PFSK-1 (cell line): ENCODE data around the gene FKBP2.

Source experiments
- POLR2AphosphoS5 ChIP-seq: IDR thresholded peaks from 2 replicates; pipeline ENCODE4 v1.6.1; 2012; ENCODE audit warnings: low read depth, mild to moderate bottlenecking, control low read depth, low read length, moderate library complexity
- SIN3A ChIP-seq: IDR thresholded peaks from 2 replicates; pipeline ENCODE4 v1.6.1; 2012; ENCODE audit warnings: mild to moderate bottlenecking, low read length, moderate library complexity, borderline replicate concordance; ENCODE audit not compliant: insufficient read depth
- TF ChIP-seq, protein P1 (sequence below), 2 experiments: IDR thresholded peaks; 2 replicates each; pipeline versions ENCODE4 v1.6.1 to v1.8.0; 2011 to 2012; ENCODE audit warnings: low read depth in 2 of 2, low read length in 2 of 2, control low read depth in 1 of 2, inconsistent platforms in 1 of 2, mild to moderate bottlenecking in 1 of 2, moderate library complexity in 1 of 2; ENCODE audit not compliant: insufficient read depth in 1 of 2

DNA sequence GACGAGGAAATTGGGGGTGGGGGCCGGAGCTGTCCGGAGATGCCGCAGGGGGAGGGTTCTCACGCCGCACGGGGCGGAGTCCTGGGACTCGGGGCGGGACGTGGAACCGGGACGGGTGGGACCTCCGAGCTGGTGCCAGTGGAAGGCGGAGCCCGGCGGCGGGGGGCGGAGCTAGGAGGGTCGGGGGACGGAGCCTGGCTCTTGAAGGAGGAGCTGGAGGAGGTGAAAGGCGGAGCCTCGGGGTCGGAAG lies 271 bp downstream of the FKBP2 start:
- TF ChIP-seq POLR2AphosphoS5, result no peak
- TF ChIP-seq SIN3A, result no peak
- TF ChIP-seq, protein P1, sequence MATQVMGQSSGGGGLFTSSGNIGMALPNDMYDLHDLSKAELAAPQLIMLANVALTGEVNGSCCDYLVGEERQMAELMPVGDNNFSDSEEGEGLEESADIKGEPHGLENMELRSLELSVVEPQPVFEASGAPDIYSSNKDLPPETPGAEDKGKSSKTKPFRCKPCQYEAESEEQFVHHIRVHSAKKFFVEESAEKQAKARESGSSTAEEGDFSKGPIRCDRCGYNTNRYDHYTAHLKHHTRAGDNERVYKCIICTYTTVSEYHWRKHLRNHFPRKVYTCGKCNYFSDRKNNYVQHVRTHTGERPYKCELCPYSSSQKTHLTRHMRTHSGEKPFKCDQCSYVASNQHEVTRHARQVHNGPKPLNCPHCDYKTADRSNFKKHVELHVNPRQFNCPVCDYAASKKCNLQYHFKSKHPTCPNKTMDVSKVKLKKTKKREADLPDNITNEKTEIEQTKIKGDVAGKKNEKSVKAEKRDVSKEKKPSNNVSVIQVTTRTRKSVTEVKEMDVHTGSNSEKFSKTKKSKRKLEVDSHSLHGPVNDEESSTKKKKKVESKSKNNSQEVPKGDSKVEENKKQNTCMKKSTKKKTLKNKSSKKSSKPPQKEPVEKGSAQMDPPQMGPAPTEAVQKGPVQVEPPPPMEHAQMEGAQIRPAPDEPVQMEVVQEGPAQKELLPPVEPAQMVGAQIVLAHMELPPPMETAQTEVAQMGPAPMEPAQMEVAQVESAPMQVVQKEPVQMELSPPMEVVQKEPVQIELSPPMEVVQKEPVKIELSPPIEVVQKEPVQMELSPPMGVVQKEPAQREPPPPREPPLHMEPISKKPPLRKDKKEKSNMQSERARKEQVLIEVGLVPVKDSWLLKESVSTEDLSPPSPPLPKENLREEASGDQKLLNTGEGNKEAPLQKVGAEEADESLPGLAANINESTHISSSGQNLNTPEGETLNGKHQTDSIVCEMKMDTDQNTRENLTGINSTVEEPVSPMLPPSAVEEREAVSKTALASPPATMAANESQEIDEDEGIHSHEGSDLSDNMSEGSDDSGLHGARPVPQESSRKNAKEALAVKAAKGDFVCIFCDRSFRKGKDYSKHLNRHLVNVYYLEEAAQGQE (IDR thresholded peaks at IDR 0.05; ENCODE audit: insufficient read depth in 1 of 2, low read depth in 2 of 2, low read length in 2 of 2), result no peak
